OCI-LY1 (cell line): ENCODE measurements around the gene IGF2R.

Source experiments
- CTCF ChIP-seq: fragments of 200-600 bp; sonication (generic), shearing (Covaris generic); IDR thresholded peaks from 2 replicates; pipeline ENCODE4 v1.5.1; 2017; ENCODE audit warnings: mild to moderate bottlenecking, antibody characterized with exemption, low read length, moderate library complexity, mixed read lengths
- EZH2 ChIP-seq: fragments of 200-600 bp; sonication (generic), shearing (Covaris generic); IDR thresholded peaks from 2 replicates; pipeline ENCODE4 v1.8.0; 2017; ENCODE audit warnings: borderline replicate concordance, mixed run types, mild to moderate bottlenecking, antibody characterized with exemption, low read length, moderate library complexity, mixed read lengths

DNA sequence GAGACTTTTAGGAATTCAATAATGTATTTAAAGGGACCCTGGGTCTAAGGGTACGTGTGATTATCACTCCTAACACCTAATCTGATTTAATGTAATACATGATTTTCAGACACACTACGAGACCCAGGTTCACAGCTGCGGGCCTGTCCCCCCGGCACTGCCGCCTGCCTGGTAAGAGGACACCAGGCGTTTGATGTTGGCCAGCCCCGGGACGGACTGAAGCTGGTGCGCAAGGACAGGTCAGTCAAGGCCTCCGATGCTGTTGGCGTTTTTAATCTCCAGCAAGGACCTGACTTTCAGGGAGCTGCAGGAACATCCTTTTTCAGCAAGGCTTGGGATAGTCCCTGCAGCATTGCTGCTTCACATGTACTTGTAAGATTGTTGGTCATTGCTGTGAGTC is 58.2 kb downstream of the IGF2R start:
- TF ChIP-seq CTCF: no peak
- no peak for TF ChIP-seq EZH2
